ENCODE results near the gene C19orf33.

DNA sequence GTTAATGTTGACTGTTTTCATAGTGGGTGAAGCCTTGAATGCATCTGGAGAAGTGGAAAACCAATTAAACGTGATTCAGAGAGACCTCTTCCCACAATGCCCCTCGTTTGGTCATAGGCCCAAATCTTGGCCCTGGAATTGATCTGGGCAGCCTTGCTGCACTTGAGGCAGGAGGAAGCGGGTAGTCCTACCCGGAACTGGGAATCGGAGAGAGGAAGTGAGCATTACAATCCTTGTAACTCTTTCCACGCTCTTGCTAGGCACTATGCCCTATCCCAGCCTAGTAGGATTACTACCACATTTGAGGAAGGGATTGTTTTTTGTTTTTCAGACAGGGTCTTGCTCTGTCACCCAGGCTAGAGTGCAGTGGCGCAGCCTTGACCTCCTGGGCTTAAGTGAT is 19.2 kb downstream of the C19orf33 start:
- no peak for TF ChIP-seq POLR2A (IDR thresholded peaks at IDR 0.05; ENCODE audit: low read length)
- no peak for TF ChIP-seq GATA1 (IDR thresholded peaks at IDR 0.05; ENCODE audit: low read depth, low read length)
